Measurements from ENCODE around the gene MTSS2.

DNA sequence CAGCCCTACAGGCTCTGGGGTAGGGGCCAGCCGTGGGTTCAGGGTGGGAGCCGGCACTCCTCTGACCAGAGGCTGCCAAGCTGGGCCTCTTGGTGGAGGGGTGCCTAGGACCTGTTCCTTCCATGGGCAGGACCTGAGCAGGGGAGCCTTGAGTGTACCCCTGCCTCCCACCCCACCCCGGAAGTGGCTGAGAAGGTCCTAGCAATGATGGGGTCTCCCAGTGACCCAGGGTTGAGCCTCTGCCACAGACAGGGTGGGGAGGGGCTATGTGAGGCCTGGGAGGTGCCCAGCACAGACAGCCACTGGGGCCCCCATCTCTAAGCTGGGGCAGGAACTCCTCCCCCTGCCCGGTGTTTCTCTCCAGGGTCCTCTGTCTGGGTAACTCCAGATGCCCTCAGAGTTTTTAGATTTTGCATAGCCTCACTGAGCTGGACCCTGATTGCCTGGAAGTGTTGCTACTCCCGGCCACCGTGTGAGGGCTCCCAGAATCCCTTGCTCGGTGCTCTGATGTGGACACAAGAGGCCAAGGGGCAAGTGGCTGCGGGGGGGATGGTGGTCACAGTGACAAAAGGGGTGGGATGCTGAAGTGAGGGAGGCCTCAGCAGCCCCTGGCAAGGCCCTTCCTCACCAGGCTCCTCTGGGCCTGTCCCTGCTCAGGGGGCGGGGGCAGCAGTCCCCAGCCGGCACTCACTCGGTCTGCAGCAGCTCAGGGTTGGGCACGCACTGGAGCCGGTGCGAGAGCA, 6.4 kb upstream of the MTSS2 start:
- TF ChIP-seq CTCF (IDR thresholded peaks at IDR 0.05; ENCODE audit: poor library complexity) (no peak), EZH2 (IDR thresholded peaks at IDR 0.05; ENCODE audit: borderline replicate concordance) (no peak)

Measured in hepatocyte (in vitro differentiated cells).